IMR-90 (cell line): ENCODE measurements around the gene ADARB2. TPM values are rescaled to one million over a fixed set of nuclear protein-coding genes. Genes with fewer than 3 reads are reported as not detected.

Experiments used
- ATAC-seq: fragments of 200-7000 bp; cut with Tn5 transposase; 2 replicates; pipeline ENCODE4 v1.9.1; 2020; ENCODE audit warnings: low read depth, mild to moderate bottlenecking, moderate library complexity
- BruUV-seq: library from RNA; stranded (reverse); fragments of 400-500 nt; replicated peaks from 2 replicates; lab custom pipeline; 2021; lab: Mats Ljungman, UMichigan
- CTCF ChIA-PET: fragments of 300-600 bp; formaldehyde crosslinking; extraction: SDS; loops from one replicate; lab custom pipeline; 2021; ENCODE audit warnings: antibody characterized with exemption; lab: Yijun Ruan, JAX
- POLR2A ChIA-PET: fragments of 300-600 bp; sonication (Branson Sonifier 250); formaldehyde crosslinking; loops from one replicate; lab custom pipeline; 2022; ENCODE audit warnings: antibody characterized with exemption; ENCODE audit not compliant: unreplicated experiment; lab: Charles Lee
- DNase-seq: peaks from one replicate; pipeline ENCODE4 v3.0.0; 2013
- H2AFZ ChIP-seq: replicated peaks from 2 replicates; pipeline ENCODE3; 2013; ENCODE audit warnings: low read length, mild to moderate bottlenecking; ENCODE audit not compliant: poor library complexity
- H2AK5ac ChIP-seq: 2 replicates; pipeline ENCODE4 v1.6.1; 2013; ENCODE audit warnings: low read depth, low read length, inconsistent platforms
- H2AK9ac ChIP-seq: replicated peaks from 2 replicates; pipeline ENCODE3; 2013; ENCODE audit warnings: mild to moderate bottlenecking, low read depth, low read length, moderate library complexity; ENCODE audit not compliant: poor library complexity
- H2BK120ac ChIP-seq: 2 replicates; pipeline ENCODE4 v1.6.1; 2013; ENCODE audit warnings: low read depth, low read length, inconsistent platforms
- H2BK15ac ChIP-seq: 3 replicates; pipeline ENCODE4 v1.6.1; 2013; ENCODE audit warnings: low read depth, low read length, inconsistent platforms
- H2BK20ac ChIP-seq: 2 replicates; pipeline ENCODE4 v1.6.1; 2013; ENCODE audit warnings: low read depth, mild to moderate bottlenecking, inconsistent platforms, low read length, moderate library complexity
- H2BK5ac ChIP-seq: 2 replicates; pipeline ENCODE4 v1.6.1; 2013; ENCODE audit warnings: mild to moderate bottlenecking, low read depth, low read length, inconsistent platforms; ENCODE audit not compliant: poor library complexity, severe bottlenecking
- H3K14ac ChIP-seq: replicated peaks from 2 replicates; pipeline ENCODE4 v1.6.1; 2013; ENCODE audit warnings: low read depth, low read length, inconsistent platforms
- H3K18ac ChIP-seq: 2 replicates; pipeline ENCODE4 v1.6.1; 2013; ENCODE audit warnings: low read depth, low read length, control low read depth
- H3K23ac ChIP-seq: 2 replicates; pipeline ENCODE4 v1.6.1; 2013; ENCODE audit warnings: low read depth, low read length, inconsistent platforms
- H3K27ac ChIP-seq: 2 replicates; pipeline ENCODE4 v1.5.1; 2013; ENCODE audit warnings: mild to moderate bottlenecking, control low read depth, low read length; ENCODE audit not compliant: insufficient read depth
- H3K27me3 ChIP-seq: 2 replicates; pipeline ENCODE4 v1.6.1; 2013; ENCODE audit warnings: low read length; ENCODE audit not compliant: control insufficient read depth, insufficient read depth
- H3K36me3 ChIP-seq: 2 replicates; pipeline ENCODE4 v1.6.1; 2013; ENCODE audit warnings: low read length, mixed read lengths; ENCODE audit not compliant: control insufficient read depth, insufficient read depth
- H3K4ac ChIP-seq: 2 replicates; pipeline ENCODE4 v1.6.1; 2013; ENCODE audit warnings: low read depth, low read length, inconsistent platforms
- H3K4me1 ChIP-seq: 2 replicates; pipeline ENCODE4 v1.6.1; 2013; ENCODE audit warnings: low read length, mixed read lengths; ENCODE audit not compliant: control insufficient read depth, insufficient read depth
- H3K4me2 ChIP-seq: 2 replicates; pipeline ENCODE4 v1.6.1; 2013; ENCODE audit warnings: low read depth, mild to moderate bottlenecking, control low read depth, low read length, moderate library complexity
- H3K4me3 ChIP-seq: 2 replicates; pipeline ENCODE4 v1.5.1; 2013; ENCODE audit warnings: low read depth, mild to moderate bottlenecking, control low read depth, low read length, moderate library complexity; ENCODE audit not compliant: insufficient read depth
- H3K56ac ChIP-seq: 2 replicates; pipeline ENCODE4 v1.6.1; 2013; ENCODE audit warnings: low read length, inconsistent platforms; ENCODE audit not compliant: insufficient read depth; ENCODE audit errors: extremely low read depth
- H3K79me1 ChIP-seq, 2 experiments: 2 replicates each; pipeline ENCODE4 v1.6.1; 2013; ENCODE audit warnings: low read length in 2 of 2, inconsistent platforms in 1 of 2, low read depth in 1 of 2
- H3K9ac ChIP-seq: 2 replicates; pipeline ENCODE4 v1.6.1; 2013; ENCODE audit warnings: low read depth, low read length, control low read depth
- H3K9me1 ChIP-seq: 2 replicates; pipeline ENCODE4 v1.6.1; 2013; ENCODE audit warnings: low read length, inconsistent platforms; ENCODE audit not compliant: insufficient read depth
- H3K9me3 ChIP-seq: 2 replicates; pipeline ENCODE4 v1.6.1; 2013; ENCODE audit warnings: low read length; ENCODE audit not compliant: control insufficient read depth, insufficient read depth
- H4K20me1 ChIP-seq: 2 replicates; pipeline ENCODE4 v1.6.1; 2013; ENCODE audit warnings: low read length, inconsistent platforms; ENCODE audit not compliant: insufficient read depth
- H4K5ac ChIP-seq: 2 replicates; pipeline ENCODE4 v1.6.1; 2013; ENCODE audit warnings: mild to moderate bottlenecking, low read depth, low read length, control low read depth
- H4K8ac ChIP-seq, 2 experiments: 2 replicates each; pipeline ENCODE4 v1.6.1; 2013; ENCODE audit warnings: low read depth in 2 of 2, low read length in 2 of 2, control low read depth in 1 of 2, inconsistent platforms in 1 of 2
- H4K91ac ChIP-seq: 2 replicates; pipeline ENCODE4 v1.6.1; 2013; ENCODE audit warnings: low read depth, low read length, inconsistent platforms; ENCODE audit not compliant: insufficient read depth
- BHLHE40 ChIP-seq: fragments of 150-350 bp; IDR thresholded peaks from 2 replicates; pipeline ENCODE4 v1.6.1; 2016; ENCODE audit warnings: mild to moderate bottlenecking, low read depth, low read length
- CEBPB ChIP-seq: IDR thresholded peaks from 2 replicates; pipeline ENCODE4 v1.6.1; 2012; ENCODE audit warnings: low read depth, low read length, improper control_type of control experiment
- CHD1 ChIP-seq: IDR thresholded peaks from 2 replicates; pipeline ENCODE4 v1.6.1; 2012; ENCODE audit warnings: low read depth, low read length, improper control_type of control experiment
- CTCF ChIP-seq: conservative IDR thresholded peaks from 2 replicates; pipeline ENCODE4 v1.5.1; 2012; ENCODE audit warnings: mild to moderate bottlenecking, low read depth, low read length, improper control_type of control experiment
- ELK1 ChIP-seq: fragments of 150-350 bp; IDR thresholded peaks from 2 replicates; pipeline ENCODE4 v1.6.1; 2016; ENCODE audit warnings: low read depth, mild to moderate bottlenecking, low read length, moderate library complexity, borderline replicate concordance
- FOS ChIP-seq: fragments of 150-350 bp; IDR thresholded peaks from 2 replicates; pipeline ENCODE4 v1.6.1; 2016; ENCODE audit warnings: low read depth, low read length
- MAFK ChIP-seq: IDR thresholded peaks from 2 replicates; pipeline ENCODE4 v1.6.1; 2012; ENCODE audit warnings: low read depth, low read length, improper control_type of control experiment
- MAZ ChIP-seq: IDR thresholded peaks from 2 replicates; pipeline ENCODE4 v1.6.1; 2012; ENCODE audit warnings: low read depth, mild to moderate bottlenecking, low read length, improper control_type of control experiment, moderate library complexity, borderline replicate concordance
- MXI1 ChIP-seq: IDR thresholded peaks from 2 replicates; pipeline ENCODE4 v1.6.1; 2012; ENCODE audit warnings: low read depth, mild to moderate bottlenecking, low read length, moderate library complexity, borderline replicate concordance
- NFE2L2 ChIP-seq: fragments of 150-350 bp; IDR thresholded peaks from 2 replicates; pipeline ENCODE4 v1.6.1; 2016; ENCODE audit warnings: low read depth, mild to moderate bottlenecking, low read length
- POLR2A ChIP-seq: IDR thresholded peaks from 2 replicates; pipeline ENCODE4 v1.6.1; 2012; ENCODE audit warnings: mild to moderate bottlenecking, low read depth, low read length
- RAD21 ChIP-seq: IDR thresholded peaks from 2 replicates; pipeline ENCODE4 v1.6.1; 2012; ENCODE audit warnings: low read length, improper control_type of control experiment
- RCOR1 ChIP-seq: IDR thresholded peaks from 2 replicates; pipeline ENCODE4 v1.6.1; 2012; ENCODE audit warnings: mild to moderate bottlenecking, low read length, improper control_type of control experiment; ENCODE audit not compliant: insufficient replicate concordance
- RFX5 ChIP-seq: IDR thresholded peaks from 2 replicates; pipeline ENCODE4 v1.8.0; 2012; ENCODE audit warnings: low read depth, mild to moderate bottlenecking, low read length, moderate library complexity
- SMC3 ChIP-seq: fragments of 150-350 bp; IDR thresholded peaks from 2 replicates; pipeline ENCODE4 v1.6.1; 2016; ENCODE audit warnings: low read depth, mild to moderate bottlenecking, antibody characterized with exemption, low read length, moderate library complexity
- USF2 ChIP-seq: fragments of 150-350 bp; IDR thresholded peaks from 2 replicates; pipeline ENCODE4 v1.6.1; 2017; ENCODE audit warnings: mild to moderate bottlenecking, antibody characterized with exemption, low read length, low read depth
- WGBS, 2 experiments: methylation state at CpG; one replicate each; pipeline versions ENCODE4 v1.1.5 to v1.1.7; 2013; ENCODE audit warnings: missing lambda C conversion rate in 2 of 2; ENCODE audit not compliant: insufficient read length in 1 of 2; ENCODE audit errors: extremely low coverage in 2 of 2; 5-methylcytosine and 5-hydroxymethylcytosine counted together
- dilution Hi-C: fragments of 300-500 bp; cut with HindIII; formaldehyde crosslinking; loops from one replicate; pipeline ENCODE4 v1.14.3; 2018; ENCODE audit warnings: low sequenced_read_pairs; ENCODE audit not compliant: unreplicated experiment
- in situ Hi-C: fragments of 300-500 bp; cut with MboI; formaldehyde crosslinking; loops from 3 replicates; pipeline ENCODE4 v1.14.3; 2019; ENCODE audit warnings: low sequenced_read_pairs, inconsistent platforms, mixed read lengths
- intact Hi-C: fragments of 100-400 bp; cut with micrococcal nuclease; formaldehyde crosslinking; loops from 2 replicates; pipeline ENCODE4 v1.10.0; 2022
- polyA plus RNA-seq, 3 experiments: library from polyadenylated mRNA; depleted of rRNA; stranded (reverse); fragments of >200 nt; gene quantifications; 2 replicates each; pipeline ENCODE4 v1.2.3, GENCODE V29; 2012; ENCODE audit warnings: low replicate concordance in 1 of 3
- total RNA-seq: library from RNA; depleted of rRNA; stranded (reverse); fragments of >200 nt; gene quantifications from 2 replicates; pipeline ENCODE4 v1.2.3, GENCODE V29; 2012

ADARB2 gene
- total and polyA plus RNA-seq, 2 of the 4 experiments (the other 2 are of a cell fraction) = not detected

GRCh38 chr10:1274701-1275544, 462.4 kb downstream of the ADARB2 start:
- H2BK120ac ChIP-seq = no peak overlapping the region
- no peaks in the 10 kb centered on the region for H3K36me3 ChIP-seq
- H3K18ac ChIP-seq = no peak overlapping the region
- H3K27me3 ChIP-seq = no peaks in the 10 kb centered on the region
- no peak for DNase-seq
- no peak overlapping the region for H2AFZ ChIP-seq
- no peak overlapping the region for H4K8ac ChIP-seq
- no peak overlapping the region for H3K56ac ChIP-seq
- no peak overlapping the region for H2BK20ac ChIP-seq
- no peak overlapping the region for H3K4me3 ChIP-seq
- no peak overlapping the region for H3K4me2 ChIP-seq
- no peak overlapping the region for H4K91ac ChIP-seq
- intact Hi-C loops (no loop called here), dilution Hi-C loops (no loop called here), in situ Hi-C loops (no loop called here)
- no peak for TF ChIP-seq MAFK
- no peak for TF ChIP-seq CEBPB
- no peak for TF ChIP-seq MAZ
- TF ChIP-seq ELK1 = no peak
- no peak for TF ChIP-seq FOS
- no peak for TF ChIP-seq USF2
- no peak for TF ChIP-seq NFE2L2
- TF ChIP-seq CTCF = no peak
- TF ChIP-seq BHLHE40 = no peak
- TF ChIP-seq MXI1 = no peak
- TF ChIP-seq CHD1 = no peak
- TF ChIP-seq RFX5 = no peak
- no peak for TF ChIP-seq RCOR1
- TF ChIP-seq SMC3 = no peak
- no peak for TF ChIP-seq POLR2A
- TF ChIP-seq RAD21 = no peak
- WGBS, 2 experiments = no CpG with 5 or more reads among the region's 17 CpGs
- no peaks in the 10 kb centered on the region for H3K79me1 ChIP-seq
- H2BK5ac ChIP-seq = no peak overlapping the region
- H3K4ac ChIP-seq = no peak overlapping the region
- H2AK5ac ChIP-seq = no peak overlapping the region
- H3K9ac ChIP-seq = no peak overlapping the region
- no peaks in the 10 kb centered on the region for H3K4me1 ChIP-seq
- no peak overlapping the region for H3K27ac ChIP-seq
- no peak overlapping the region for H3K23ac ChIP-seq
- H3K9me3 ChIP-seq = peaks cover 48% of the 10 kb centered on the region
- H2AK9ac ChIP-seq = no peak overlapping the region
- ATAC-seq = no peak
- no peak overlapping the region for H4K5ac ChIP-seq
- no peaks in the 10 kb centered on the region for H4K20me1 ChIP-seq
- BruUV-seq = no TSS peak
- H3K14ac ChIP-seq = no peak overlapping the region
- H2BK15ac ChIP-seq = no peak overlapping the region
- ChIA-PET CTCF (no interaction called here), POLR2A (no interaction called here)
- no peaks in the 10 kb centered on the region for H3K9me1 ChIP-seq
